NCI-H1436 treated with DMSO at 0.1 percent for 48 hours (cell line): ENCODE measurements around the gene CCR6.

Experiments used
- DNase-seq: peaks from one replicate; lab custom pipeline; 2025; lab: John Stamatoyannopoulos, UW

CCR6 gene

GRCh38 chr6:167120583-167120903, 2.4 kb upstream of the CCR6 start:
- DNase-seq: no peak

GRCh38 chr6:167121335-167121841, 1.5 kb upstream of the CCR6 start:
- no peak for DNase-seq

- DNase-seq: no peak
Observed at GRCh38 chr6:167122041-167122826, 662 bp upstream of the CCR6 start.

GRCh38 chr6:167124753-167125152, 1.9 kb downstream of the CCR6 start:
- DNase-seq: no peak

- DNase-seq: no peak
Observed at GRCh38 chr6:167125410-167125809, 2.5 kb downstream of the CCR6 start.

- DNase-seq: no peak
Observed at GRCh38 chr6:167125855-167126349, 3.0 kb downstream of the CCR6 start.

- no peak for DNase-seq
Observed at GRCh38 chr6:167127785-167128531, 5.1 kb downstream of the CCR6 start.

GRCh38 chr6:167129159-167129558, 6.3 kb downstream of the CCR6 start:
- no peak for DNase-seq

- DNase-seq: no peak
Observed at GRCh38 chr6:167129562-167129961, 6.7 kb downstream of the CCR6 start.

- DNase-seq: no peak
Observed at GRCh38 chr6:167130008-167130677, 7.2 kb downstream of the CCR6 start.

- no peak for DNase-seq
Observed at GRCh38 chr6:167130712-167131684, 8.1 kb downstream of the CCR6 start.

GRCh38 chr6:167134448-167135328, 11.8 kb downstream of the CCR6 start:
- no peak for DNase-seq

- DNase-seq: no peak
Observed at GRCh38 chr6:167136376-167136775, 13.5 kb downstream of the CCR6 start.

- no peak for DNase-seq
Observed at GRCh38 chr6:167137081-167137480, 14.2 kb downstream of the CCR6 start.

GRCh38 chr6:167137881-167138280, 15.0 kb downstream of the CCR6 start:
- no peak for DNase-seq

- DNase-seq: no peak
Observed at GRCh38 chr6:167139761-167140160, 16.9 kb downstream of the CCR6 start.

- no peak for DNase-seq
Observed at GRCh38 chr6:167140589-167141474, 17.9 kb downstream of the CCR6 start.

GRCh38 chr6:167141667-167142432, 19.0 kb downstream of the CCR6 start:
- DNase-seq: no peak

GRCh38 chr6:167142433-167142761, 19.5 kb downstream of the CCR6 start:
- DNase-seq: no peak
